ENCODE measurements around the gene ERBB3. TPM values are rescaled to one million over a fixed set of nuclear protein-coding genes. Genes with fewer than 3 reads are reported as not detected.
A peak's percentile ranks its signal among the peaks of the same experiment; 100 is the strongest.

Gene ERBB3
- total RNA-seq, 1 donor = 1.7 TPM

GRCh38 chr12:56080556-56081138 lies 682 bp downstream of the ERBB3 start:
- no peak for DNase-seq (ENCODE audit: low read depth)
- H3K4me3 ChIP-seq (ENCODE audit: low read depth, low read length) = peak overlapping the region; percentile 70
- TF ChIP-seq, protein P1, sequence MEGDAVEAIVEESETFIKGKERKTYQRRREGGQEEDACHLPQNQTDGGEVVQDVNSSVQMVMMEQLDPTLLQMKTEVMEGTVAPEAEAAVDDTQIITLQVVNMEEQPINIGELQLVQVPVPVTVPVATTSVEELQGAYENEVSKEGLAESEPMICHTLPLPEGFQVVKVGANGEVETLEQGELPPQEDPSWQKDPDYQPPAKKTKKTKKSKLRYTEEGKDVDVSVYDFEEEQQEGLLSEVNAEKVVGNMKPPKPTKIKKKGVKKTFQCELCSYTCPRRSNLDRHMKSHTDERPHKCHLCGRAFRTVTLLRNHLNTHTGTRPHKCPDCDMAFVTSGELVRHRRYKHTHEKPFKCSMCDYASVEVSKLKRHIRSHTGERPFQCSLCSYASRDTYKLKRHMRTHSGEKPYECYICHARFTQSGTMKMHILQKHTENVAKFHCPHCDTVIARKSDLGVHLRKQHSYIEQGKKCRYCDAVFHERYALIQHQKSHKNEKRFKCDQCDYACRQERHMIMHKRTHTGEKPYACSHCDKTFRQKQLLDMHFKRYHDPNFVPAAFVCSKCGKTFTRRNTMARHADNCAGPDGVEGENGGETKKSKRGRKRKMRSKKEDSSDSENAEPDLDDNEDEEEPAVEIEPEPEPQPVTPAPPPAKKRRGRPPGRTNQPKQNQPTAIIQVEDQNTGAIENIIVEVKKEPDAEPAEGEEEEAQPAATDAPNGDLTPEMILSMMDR (IDR thresholded peaks at IDR 0.05; ENCODE audit: insufficient read depth, low read depth, low read length) = no peak

GRCh38 chr12:56081393-56082347 lies 1.7 kb downstream of the ERBB3 start:
- DNase-seq (ENCODE audit: low read depth) = no peak
- TF ChIP-seq, protein P1 (IDR thresholded peaks at IDR 0.05; ENCODE audit: insufficient read depth, low read depth, low read length) = no peak
- H3K4me3 ChIP-seq (ENCODE audit: low read depth, low read length) = no peak overlapping the region

DNA sequence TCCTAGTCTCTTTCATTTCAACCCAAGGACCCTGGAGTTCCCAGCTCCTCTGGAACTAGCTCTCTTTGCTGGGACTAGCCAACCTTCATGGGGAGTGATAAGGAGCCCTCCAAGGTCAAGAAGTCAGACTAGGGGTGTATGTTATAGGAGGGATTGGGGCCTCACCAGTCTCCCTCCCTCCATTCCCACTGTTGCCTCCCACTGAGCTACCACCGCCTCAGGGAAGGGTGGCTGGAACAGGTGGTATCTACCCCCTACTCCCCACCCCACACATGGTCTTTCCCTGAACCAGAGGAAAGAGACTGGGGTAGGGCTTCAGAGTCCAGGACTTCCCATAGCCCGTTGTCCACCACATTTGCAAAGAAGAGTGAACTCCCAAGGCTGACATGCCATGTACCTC lies 2.4 kb downstream of the ERBB3 start:
- TF ChIP-seq, protein P1 (IDR thresholded peaks at IDR 0.05; ENCODE audit: insufficient read depth, low read depth, low read length) = no peak
- DNase-seq (ENCODE audit: low read depth) = no peak

GRCh38 chr12:56082967-56083366 lies 3.0 kb downstream of the ERBB3 start:
- DNase-seq (ENCODE audit: low read depth) = no peak
- TF ChIP-seq, protein P1 (IDR thresholded peaks at IDR 0.05; ENCODE audit: insufficient read depth, low read depth, low read length) = no peak

More for the DNA sequence above, 2.4 kb downstream of the ERBB3 start:
- H3K4me3 ChIP-seq (ENCODE audit: low read depth, low read length) = no peak overlapping the region

GRCh38 chr12:56084958-56085543 lies 5.1 kb downstream of the ERBB3 start:
- H3K4me3 ChIP-seq (ENCODE audit: low read depth, low read length) = no peak overlapping the region
- DNase-seq (ENCODE audit: low read depth) = peak; percentile 16
- TF ChIP-seq, protein P1 (IDR thresholded peaks at IDR 0.05; ENCODE audit: insufficient read depth, low read depth, low read length) = peak; percentile 63

More at GRCh38 chr12:56082967-56083366, 3.0 kb downstream of the ERBB3 start:
- H3K4me3 ChIP-seq (ENCODE audit: low read depth, low read length) = no peak overlapping the region

- TF ChIP-seq, protein P1 (IDR thresholded peaks at IDR 0.05; ENCODE audit: insufficient read depth, low read depth, low read length) = no peak
- DNase-seq (ENCODE audit: low read depth) = no peak
- no peak overlapping the region for H3K4me3 ChIP-seq (ENCODE audit: low read depth, low read length)
Measured at GRCh38 chr12:56086096-56086495, 6.1 kb downstream of the ERBB3 start.
